Astrocyte (in vitro differentiated cells and primary cell): Measurements from ENCODE around the gene NTRK3. TPM values are rescaled to one million over a fixed set of nuclear protein-coding genes. Genes with fewer than 3 reads are reported as not detected.
A peak's percentile ranks its signal among the peaks of the same experiment; 100 is the strongest.

Source experiments
- DNase-seq: peaks from one replicate; pipeline ENCODE4 v3.0.0-alpha.2; 2010; ENCODE audit warnings: low read depth
- FAIRE-seq: peaks from 2 replicates; lab custom pipeline; 2011; peaks lifted over from hg19 to GRCh38; lab: Jason Lieb, UNC
- H2AFZ ChIP-seq: 2 replicates; pipeline ENCODE4 v1.6.0; 2012; ENCODE audit warnings: low read depth, low read length, inconsistent platforms
- H3K27ac ChIP-seq: 2 replicates; pipeline ENCODE4 v1.5.1; 2011; ENCODE audit warnings: low read depth, low read length, inconsistent platforms
- H3K27me3 ChIP-seq: 2 replicates; pipeline ENCODE4 v1.6.0; 2011; ENCODE audit warnings: low read length, inconsistent platforms; ENCODE audit not compliant: insufficient read depth
- H3K36me3 ChIP-seq: 2 replicates; pipeline ENCODE4 v1.5.1; 2011; ENCODE audit warnings: low read length, inconsistent platforms; ENCODE audit not compliant: insufficient read depth
- H3K4me1 ChIP-seq: 2 replicates; pipeline ENCODE4 v1.5.1; 2011; ENCODE audit warnings: low read length, inconsistent platforms; ENCODE audit not compliant: insufficient read depth
- H3K4me2 ChIP-seq: 2 replicates; pipeline ENCODE4 v1.6.0; 2012; ENCODE audit warnings: low read length, inconsistent platforms
- H3K4me3 ChIP-seq: 2 replicates; pipeline ENCODE4 v1.5.1; 2011; ENCODE audit warnings: low read depth, mild to moderate bottlenecking, low read length, inconsistent platforms; ENCODE audit not compliant: insufficient read depth
- H3K79me2 ChIP-seq: 2 replicates; pipeline ENCODE4 v1.6.0; 2012; ENCODE audit warnings: mild to moderate bottlenecking, low read length, inconsistent platforms; ENCODE audit not compliant: insufficient read depth
- H3K9ac ChIP-seq: 2 replicates; pipeline ENCODE4 v1.6.0; 2012; ENCODE audit warnings: mild to moderate bottlenecking, low read length, inconsistent platforms
- H3K9me3 ChIP-seq: 2 replicates; pipeline ENCODE4 v1.5.1; 2012; ENCODE audit warnings: low read depth, mild to moderate bottlenecking, low read length, inconsistent platforms; ENCODE audit not compliant: insufficient read depth
- H4K20me1 ChIP-seq: 2 replicates; pipeline ENCODE4 v1.6.0; 2012; ENCODE audit warnings: low read length, inconsistent platforms; ENCODE audit not compliant: insufficient read depth
- H3K27ac Mint-ChIP-seq: one replicate; pipeline ENCODE4 v1.8.0; 2021; ENCODE audit warnings: mild to moderate bottlenecking, mixed read lengths; ENCODE audit not compliant: unreplicated experiment
- H3K27me3 Mint-ChIP-seq: one replicate; pipeline ENCODE4 v1.8.0; 2021; ENCODE audit warnings: low read depth, mixed read lengths; ENCODE audit not compliant: unreplicated experiment
- H3K36me3 Mint-ChIP-seq: one replicate; pipeline ENCODE4 v1.8.0; 2021; ENCODE audit warnings: low read depth, mixed read lengths; ENCODE audit not compliant: unreplicated experiment
- H3K4me1 Mint-ChIP-seq: one replicate; pipeline ENCODE4 v1.8.0; 2021; ENCODE audit warnings: low read depth, mixed read lengths; ENCODE audit not compliant: unreplicated experiment
- H3K4me3 Mint-ChIP-seq: one replicate; pipeline ENCODE4 v1.8.0; 2021; ENCODE audit warnings: mild to moderate bottlenecking, moderate library complexity, mixed read lengths; ENCODE audit not compliant: unreplicated experiment
- H3K9me3 Mint-ChIP-seq: one replicate; pipeline ENCODE4 v1.8.0; 2021; ENCODE audit warnings: mild to moderate bottlenecking, mixed read lengths; ENCODE audit not compliant: unreplicated experiment
- EZH2 ChIP-seq: IDR thresholded peaks from 2 replicates; pipeline ENCODE4 v1.6.1; 2012; ENCODE audit warnings: mild to moderate bottlenecking, low read length, inconsistent platforms; ENCODE audit not compliant: insufficient read depth
- total RNA-seq: library from RNA; stranded (reverse); gene quantifications from 2 replicates; pipeline ENCODE4 v1.2.1, GENCODE V29; 2021
- TF ChIP-seq, protein P1 (sequence below): IDR thresholded peaks from 2 replicates; pipeline ENCODE4 v1.5.1; 2011; ENCODE audit warnings: low read depth, mild to moderate bottlenecking, inconsistent platforms, low read length, moderate library complexity; ENCODE audit not compliant: insufficient read depth

NTRK3 gene
- total RNA-seq, 1 donor from 2014 or later = 12.9 TPM

DNA sequence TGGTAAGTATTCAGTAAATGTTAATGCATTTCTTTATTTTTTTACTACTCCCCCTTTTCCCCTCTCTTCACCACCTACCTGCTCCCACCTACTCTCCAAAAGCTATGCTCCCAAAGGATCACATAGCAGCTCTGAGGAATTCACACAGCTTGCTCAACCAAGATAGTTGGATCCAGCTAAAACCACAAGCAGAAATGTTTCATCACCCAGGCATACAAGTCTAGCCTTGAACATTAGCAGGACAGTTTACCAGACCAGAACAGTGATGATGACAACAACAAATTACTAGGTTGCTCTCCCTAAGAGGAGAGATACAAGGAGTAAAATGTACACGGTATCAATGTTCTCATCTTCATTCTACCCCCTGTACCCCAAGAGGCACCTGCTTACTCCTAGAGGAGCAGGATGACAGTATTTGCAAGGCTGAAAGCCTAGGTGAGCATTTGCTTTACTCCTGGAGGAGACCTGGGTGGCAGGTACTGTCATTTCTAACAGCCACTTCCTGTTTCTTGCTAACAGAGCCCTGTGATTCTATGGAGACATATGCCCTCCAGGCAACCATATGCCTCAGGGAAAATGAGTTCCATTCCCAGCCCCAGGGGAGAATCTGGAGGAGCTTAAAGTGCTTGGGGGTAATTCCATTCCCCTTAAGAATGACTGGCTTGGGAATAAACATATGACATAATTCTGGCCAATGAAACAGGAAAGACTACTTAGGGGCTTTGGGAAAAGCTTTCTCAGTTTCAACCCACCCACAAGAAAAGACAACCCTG lies 237.5 kb downstream of the NTRK3 start:
- H3K4me2 ChIP-seq = no peak overlapping the region
- Mint-ChIP-seq H3K4me3 (no peak overlapping the region), H3K4me1 (peaks cover 18% of the 10 kb centered on the region), H3K36me3 (peaks cover 2% of the 10 kb centered on the region), H3K9me3 (no peaks in the 10 kb centered on the region), H3K27ac (peak overlapping the region; percentile 75), H3K27me3 (peaks cover 3% of the 10 kb centered on the region)
- H3K36me3 ChIP-seq = no peaks in the 10 kb centered on the region
- no peak for TF ChIP-seq EZH2
- TF ChIP-seq, protein P1, sequence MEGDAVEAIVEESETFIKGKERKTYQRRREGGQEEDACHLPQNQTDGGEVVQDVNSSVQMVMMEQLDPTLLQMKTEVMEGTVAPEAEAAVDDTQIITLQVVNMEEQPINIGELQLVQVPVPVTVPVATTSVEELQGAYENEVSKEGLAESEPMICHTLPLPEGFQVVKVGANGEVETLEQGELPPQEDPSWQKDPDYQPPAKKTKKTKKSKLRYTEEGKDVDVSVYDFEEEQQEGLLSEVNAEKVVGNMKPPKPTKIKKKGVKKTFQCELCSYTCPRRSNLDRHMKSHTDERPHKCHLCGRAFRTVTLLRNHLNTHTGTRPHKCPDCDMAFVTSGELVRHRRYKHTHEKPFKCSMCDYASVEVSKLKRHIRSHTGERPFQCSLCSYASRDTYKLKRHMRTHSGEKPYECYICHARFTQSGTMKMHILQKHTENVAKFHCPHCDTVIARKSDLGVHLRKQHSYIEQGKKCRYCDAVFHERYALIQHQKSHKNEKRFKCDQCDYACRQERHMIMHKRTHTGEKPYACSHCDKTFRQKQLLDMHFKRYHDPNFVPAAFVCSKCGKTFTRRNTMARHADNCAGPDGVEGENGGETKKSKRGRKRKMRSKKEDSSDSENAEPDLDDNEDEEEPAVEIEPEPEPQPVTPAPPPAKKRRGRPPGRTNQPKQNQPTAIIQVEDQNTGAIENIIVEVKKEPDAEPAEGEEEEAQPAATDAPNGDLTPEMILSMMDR = no peak
- H2AFZ ChIP-seq = no peak overlapping the region
- DNase-seq (peak; percentile 87), FAIRE-seq (peak; percentile 54)
- no peaks in the 10 kb centered on the region for H3K9me3 ChIP-seq
- no peaks in the 10 kb centered on the region for H4K20me1 ChIP-seq
- no peaks in the 10 kb centered on the region for H3K79me2 ChIP-seq
- H3K9ac ChIP-seq = no peak overlapping the region
- H3K4me3 ChIP-seq = no peak overlapping the region
- no peaks in the 10 kb centered on the region for H3K27me3 ChIP-seq
- peaks cover 6% of the 10 kb centered on the region for H3K4me1 ChIP-seq
- no peak overlapping the region for H3K27ac ChIP-seq

- DNase-seq (no peak), FAIRE-seq (no peak)
- no peak overlapping the region for H3K27ac ChIP-seq
- H3K4me1 Mint-ChIP-seq = peaks cover 18% of the 10 kb centered on the region
- H2AFZ ChIP-seq = no peak overlapping the region
- no peak overlapping the region for H3K4me2 ChIP-seq
- H3K4me3 ChIP-seq = no peak overlapping the region
- no peaks in the 10 kb centered on the region for H3K27me3 ChIP-seq
- no peaks in the 10 kb centered on the region for H3K36me3 ChIP-seq
- TF ChIP-seq EZH2 = no peak
- TF ChIP-seq, protein P1 = no peak
- H3K79me2 ChIP-seq = no peaks in the 10 kb centered on the region
- H3K9ac ChIP-seq = no peak overlapping the region
- peaks cover 6% of the 10 kb centered on the region for H3K4me1 ChIP-seq
- no peak overlapping the region for H3K27ac Mint-ChIP-seq
- no peaks in the 10 kb centered on the region for H3K9me3 ChIP-seq
- H3K9me3 Mint-ChIP-seq = no peaks in the 10 kb centered on the region
- peaks cover 2% of the 10 kb centered on the region for H3K36me3 Mint-ChIP-seq
- H4K20me1 ChIP-seq = no peaks in the 10 kb centered on the region
- no peak overlapping the region for H3K4me3 Mint-ChIP-seq
- peaks cover 3% of the 10 kb centered on the region for H3K27me3 Mint-ChIP-seq
These were observed 238.8 kb downstream of the NTRK3 start for GRCh38 chr15:88017753-88018152.

DNA sequence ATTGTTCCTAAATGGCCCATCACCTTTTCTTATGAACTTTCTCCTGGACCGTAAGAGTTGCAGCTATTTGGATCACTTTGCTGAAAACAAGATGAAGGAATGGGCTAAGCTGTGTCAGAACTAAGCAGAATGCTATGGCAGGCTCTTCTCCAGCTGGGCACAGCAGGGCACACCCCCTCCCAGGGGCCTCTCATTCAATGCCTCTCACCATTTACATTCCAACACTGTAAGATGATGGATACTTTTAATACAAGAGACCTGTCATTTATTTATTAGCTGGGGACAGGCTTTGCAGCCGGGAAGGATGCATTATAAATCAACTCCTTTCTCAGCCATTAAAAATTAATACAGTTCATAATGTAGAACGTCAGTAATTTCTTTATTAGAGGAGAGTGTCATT lies 240.1 kb downstream of the NTRK3 start:
- H3K4me3 Mint-ChIP-seq = no peak overlapping the region
- Histone ChIP-seq H3K9ac (no peak overlapping the region), H3K4me2 (no peak overlapping the region), H3K4me1 (peaks cover 3% of the 10 kb centered on the region), H2AFZ (no peak overlapping the region), H3K9me3 (no peaks in the 10 kb centered on the region), H3K36me3 (no peaks in the 10 kb centered on the region), H4K20me1 (no peaks in the 10 kb centered on the region), H3K27ac (no peak overlapping the region), H3K4me3 (no peak overlapping the region), H3K27me3 (no peaks in the 10 kb centered on the region), H3K79me2 (no peaks in the 10 kb centered on the region)
- FAIRE-seq (no peak), DNase-seq (no peak)
- H3K36me3 Mint-ChIP-seq = peaks cover 2% of the 10 kb centered on the region
- H3K9me3 Mint-ChIP-seq = no peaks in the 10 kb centered on the region
- peaks cover 15% of the 10 kb centered on the region for H3K4me1 Mint-ChIP-seq
- peaks cover 3% of the 10 kb centered on the region for H3K27me3 Mint-ChIP-seq
- no peak overlapping the region for H3K27ac Mint-ChIP-seq
- TF ChIP-seq EZH2 = no peak
- TF ChIP-seq, protein P1 = no peak
